GM19397 (cell line): Measurements from ENCODE around the gene TVP23A.

ENCODE experiments used
- ATAC-seq: cut with Tn5 transposase; IDR thresholded peaks from one replicate; pipeline ENCODE4 v1.9.1; 2021; ENCODE audit warnings: mild to moderate bottlenecking, moderate library complexity; ENCODE audit not compliant: unreplicated experiment

The TVP23A gene

GRCh38 chr16:10817963-10818941 is at the start of gene TVP23A:
Gene TVP23A, minus strand, starts transcription at chr16:10818794. Its CDS starts 301 bp downstream, at chr16:10818493.
- no peak for ATAC-seq

- ATAC-seq, result no peak
Observed at GRCh38 chr16:10868104-10868595, 49.6 kb upstream of the TVP23A start.

- ATAC-seq, result no peak
Observed at GRCh38 chr16:10867199-10867598, 48.6 kb upstream of the TVP23A start.

- no peak for ATAC-seq
Observed at GRCh38 chr16:10865991-10866966, 47.7 kb upstream of the TVP23A start.

GRCh38 chr16:10862438-10862837 is 43.8 kb upstream of the TVP23A start:
- ATAC-seq, result no peak

GRCh38 chr16:10859658-10860057 is 41.1 kb upstream of the TVP23A start:
- ATAC-seq, result no peak

- no peak for ATAC-seq
Observed at GRCh38 chr16:10859020-10859419, 40.4 kb upstream of the TVP23A start.

- no peak for ATAC-seq
Observed at GRCh38 chr16:10858203-10858602, 39.6 kb upstream of the TVP23A start.

GRCh38 chr16:10856042-10856441 is 37.4 kb upstream of the TVP23A start:
- no peak for ATAC-seq

GRCh38 chr16:10852948-10853347 is 34.4 kb upstream of the TVP23A start:
- ATAC-seq, result no peak

GRCh38 chr16:10852286-10852685 is 33.7 kb upstream of the TVP23A start:
- ATAC-seq, result no peak

GRCh38 chr16:10851512-10851911 is 32.9 kb upstream of the TVP23A start:
- no peak for ATAC-seq

GRCh38 chr16:10850478-10850850 is 31.9 kb upstream of the TVP23A start:
- ATAC-seq, result no peak

- ATAC-seq, result no peak
Observed at GRCh38 chr16:10849736-10850477, 31.3 kb upstream of the TVP23A start.

- ATAC-seq, result no peak
Observed at GRCh38 chr16:10847176-10847575, 28.6 kb upstream of the TVP23A start.

GRCh38 chr16:10846213-10846998 is 27.8 kb upstream of the TVP23A start:
- ATAC-seq, result no peak

- no peak for ATAC-seq
Observed at GRCh38 chr16:10840703-10841102, 22.1 kb upstream of the TVP23A start.

GRCh38 chr16:10839279-10839666 is 20.7 kb upstream of the TVP23A start:
- no peak for ATAC-seq

- ATAC-seq, result no peak
Observed at GRCh38 chr16:10838621-10839278, 20.2 kb upstream of the TVP23A start.
